ENCODE data around the gene MYLK4. TPM values are rescaled to one million over a fixed set of nuclear protein-coding genes. Genes with fewer than 3 reads are reported as not detected.

Gene MYLK4
- total RNA-seq, 1 donor from 2014 or later = 1.1 TPM

DNA sequence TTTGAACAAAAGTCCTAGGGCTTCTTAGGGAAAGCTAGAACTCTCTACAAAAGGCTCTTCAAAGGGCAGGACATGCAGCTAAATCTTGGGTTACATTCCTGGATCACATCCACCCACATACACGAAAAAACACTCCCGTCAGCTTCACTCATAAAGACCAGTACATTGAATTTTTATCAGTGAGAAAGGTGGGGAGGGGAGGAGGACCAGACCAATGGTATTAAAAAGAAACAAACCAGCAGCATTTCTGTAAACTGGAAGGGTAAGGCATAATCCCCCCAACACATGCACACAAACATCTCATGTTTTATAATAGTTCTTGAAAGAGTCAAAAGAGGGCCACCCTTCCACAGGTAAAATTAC, 31.6 kb downstream of the MYLK4 start:
- H3K4me3 Mint-ChIP-seq (ENCODE audit: unreplicated experiment) = no peak overlapping the region
- peaks cover 18% of the 10 kb centered on the region for H3K4me1 Mint-ChIP-seq (ENCODE audit: low read depth)
- no peak overlapping the region for H3K27ac Mint-ChIP-seq (ENCODE audit: unreplicated experiment)
- peaks cover 10% of the 10 kb centered on the region for H3K36me3 Mint-ChIP-seq (ENCODE audit: low read depth)
- peaks cover 17% of the 10 kb centered on the region for H3K9me3 Mint-ChIP-seq (ENCODE audit: low read depth)
- H3K27me3 Mint-ChIP-seq (ENCODE audit: low read depth) = no peaks in the 10 kb centered on the region
- no peak for DNase-seq (ENCODE audit: low spot score)
- TF ChIP-seq, protein P1, sequence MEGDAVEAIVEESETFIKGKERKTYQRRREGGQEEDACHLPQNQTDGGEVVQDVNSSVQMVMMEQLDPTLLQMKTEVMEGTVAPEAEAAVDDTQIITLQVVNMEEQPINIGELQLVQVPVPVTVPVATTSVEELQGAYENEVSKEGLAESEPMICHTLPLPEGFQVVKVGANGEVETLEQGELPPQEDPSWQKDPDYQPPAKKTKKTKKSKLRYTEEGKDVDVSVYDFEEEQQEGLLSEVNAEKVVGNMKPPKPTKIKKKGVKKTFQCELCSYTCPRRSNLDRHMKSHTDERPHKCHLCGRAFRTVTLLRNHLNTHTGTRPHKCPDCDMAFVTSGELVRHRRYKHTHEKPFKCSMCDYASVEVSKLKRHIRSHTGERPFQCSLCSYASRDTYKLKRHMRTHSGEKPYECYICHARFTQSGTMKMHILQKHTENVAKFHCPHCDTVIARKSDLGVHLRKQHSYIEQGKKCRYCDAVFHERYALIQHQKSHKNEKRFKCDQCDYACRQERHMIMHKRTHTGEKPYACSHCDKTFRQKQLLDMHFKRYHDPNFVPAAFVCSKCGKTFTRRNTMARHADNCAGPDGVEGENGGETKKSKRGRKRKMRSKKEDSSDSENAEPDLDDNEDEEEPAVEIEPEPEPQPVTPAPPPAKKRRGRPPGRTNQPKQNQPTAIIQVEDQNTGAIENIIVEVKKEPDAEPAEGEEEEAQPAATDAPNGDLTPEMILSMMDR (IDR thresholded peaks at IDR 0.05) = no peak

GRCh38 chr6:2718334-2719092, 32.2 kb downstream of the MYLK4 start:
- H3K36me3 Mint-ChIP-seq (ENCODE audit: low read depth) = peaks cover 10% of the 10 kb centered on the region
- H3K4me3 Mint-ChIP-seq (ENCODE audit: unreplicated experiment) = no peak overlapping the region
- DNase-seq (ENCODE audit: low spot score) = no peak
- no peaks in the 10 kb centered on the region for H3K27me3 Mint-ChIP-seq (ENCODE audit: low read depth)
- TF ChIP-seq, protein P1 (IDR thresholded peaks at IDR 0.05) = no peak
- H3K27ac Mint-ChIP-seq (ENCODE audit: unreplicated experiment) = no peak overlapping the region
- H3K9me3 Mint-ChIP-seq (ENCODE audit: low read depth) = peaks cover 17% of the 10 kb centered on the region
- H3K4me1 Mint-ChIP-seq (ENCODE audit: low read depth) = peaks cover 22% of the 10 kb centered on the region

DNA sequence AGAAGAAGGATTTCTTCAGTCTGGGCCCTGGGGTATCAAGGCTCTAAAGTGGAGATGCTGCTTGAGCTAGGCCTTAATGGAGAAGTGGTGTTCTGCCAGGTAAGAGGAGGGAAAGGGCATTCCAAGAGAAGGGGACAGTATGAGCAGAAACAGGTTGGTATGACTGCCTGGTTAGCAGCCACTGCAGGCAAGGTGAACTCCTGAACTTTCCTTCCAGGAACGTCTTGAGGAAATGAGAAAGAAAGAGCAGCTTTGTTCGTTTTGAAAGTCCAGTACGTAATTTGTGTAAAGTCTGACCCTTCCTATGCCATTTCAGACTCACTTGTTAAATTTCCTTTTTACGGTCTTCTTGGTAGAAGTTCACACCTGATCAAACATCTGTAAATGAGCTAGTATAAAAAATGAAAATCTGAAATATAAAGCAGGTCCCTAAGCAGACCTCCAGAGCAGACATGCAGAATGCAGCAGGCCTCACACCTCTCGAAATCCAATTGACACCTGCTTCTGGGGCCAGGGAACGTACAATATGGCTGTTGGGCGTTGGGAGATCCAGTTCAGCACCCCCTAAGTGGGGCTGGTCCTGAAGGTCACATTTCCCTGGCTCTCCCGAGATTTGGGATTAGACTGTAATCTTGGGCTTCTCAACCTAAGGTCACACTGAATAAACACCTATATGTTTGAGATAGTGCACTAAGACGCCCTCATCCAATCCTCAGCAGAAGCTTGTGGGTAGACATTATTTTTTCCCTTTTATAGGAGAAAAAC, 33.6 kb downstream of the MYLK4 start:
- Mint-ChIP-seq H3K9me3 (ENCODE audit: low read depth) (peaks cover 13% of the 10 kb centered on the region), H3K4me3 (ENCODE audit: unreplicated experiment) (no peak overlapping the region), H3K36me3 (ENCODE audit: low read depth) (peaks cover 8% of the 10 kb centered on the region), H3K4me1 (ENCODE audit: low read depth) (peaks cover 22% of the 10 kb centered on the region), H3K27ac (ENCODE audit: unreplicated experiment) (no peak overlapping the region), H3K27me3 (ENCODE audit: low read depth) (no peaks in the 10 kb centered on the region)
- no peak for DNase-seq (ENCODE audit: low spot score)
- TF ChIP-seq, protein P1 (IDR thresholded peaks at IDR 0.05) = no peak

GRCh38 chr6:2715737-2716136, 35.0 kb downstream of the MYLK4 start:
- peaks cover 22% of the 10 kb centered on the region for H3K4me1 Mint-ChIP-seq (ENCODE audit: low read depth)
- no peak for DNase-seq (ENCODE audit: low spot score)
- no peak overlapping the region for H3K4me3 Mint-ChIP-seq (ENCODE audit: unreplicated experiment)
- peaks cover 14% of the 10 kb centered on the region for H3K9me3 Mint-ChIP-seq (ENCODE audit: low read depth)
- TF ChIP-seq, protein P1 (IDR thresholded peaks at IDR 0.05) = no peak
- no peaks in the 10 kb centered on the region for H3K27me3 Mint-ChIP-seq (ENCODE audit: low read depth)
- H3K27ac Mint-ChIP-seq (ENCODE audit: unreplicated experiment) = no peak overlapping the region
- peaks cover 3% of the 10 kb centered on the region for H3K36me3 Mint-ChIP-seq (ENCODE audit: low read depth)

DNA sequence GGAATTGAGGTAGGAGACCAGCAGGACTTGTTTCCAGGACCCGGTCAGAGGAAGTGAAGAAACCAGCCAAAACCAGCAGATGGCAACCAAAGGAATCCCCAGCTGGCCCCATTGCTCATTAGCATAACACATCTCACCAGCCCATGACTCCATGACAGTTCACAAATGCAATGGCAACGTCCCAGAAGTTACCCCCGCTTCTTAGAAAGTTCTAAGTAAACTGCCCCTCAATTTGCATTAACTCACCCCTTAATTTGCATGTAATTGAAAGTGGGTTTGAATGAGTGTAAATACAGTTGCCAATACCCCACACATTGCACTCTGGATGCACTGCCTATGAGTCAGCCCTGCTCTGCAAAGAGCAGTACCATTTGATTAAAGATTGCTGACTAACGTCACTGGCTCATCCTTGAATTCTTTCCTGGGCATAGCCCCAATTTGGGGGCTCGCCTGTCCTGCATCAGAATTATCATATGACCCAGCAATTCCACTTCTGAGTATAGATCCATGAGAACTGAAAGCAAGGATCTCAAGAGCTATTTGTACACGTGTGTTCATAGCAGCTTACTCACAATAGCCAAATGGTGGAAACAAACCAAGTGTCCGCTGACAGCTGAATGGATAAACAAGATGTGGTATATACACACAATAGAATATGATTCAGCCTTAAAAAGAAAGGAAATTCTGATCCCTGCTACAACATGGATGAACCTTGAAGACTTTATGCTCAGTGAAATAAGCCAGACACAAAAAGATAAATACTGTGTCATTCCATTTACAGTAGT, 36.4 kb downstream of the MYLK4 start:
- Mint-ChIP-seq H3K4me1 (ENCODE audit: low read depth) (peaks cover 22% of the 10 kb centered on the region), H3K27ac (ENCODE audit: unreplicated experiment) (no peak overlapping the region), H3K4me3 (ENCODE audit: unreplicated experiment) (no peak overlapping the region), H3K36me3 (ENCODE audit: low read depth) (peaks cover 10% of the 10 kb centered on the region), H3K27me3 (ENCODE audit: low read depth) (no peaks in the 10 kb centered on the region), H3K9me3 (ENCODE audit: low read depth) (peaks cover 22% of the 10 kb centered on the region)
- TF ChIP-seq, protein P1 (IDR thresholded peaks at IDR 0.05) = no peak
- DNase-seq (ENCODE audit: low spot score) = no peak

Measured in chondrocyte (in vitro differentiated cells).